GM21786 (cell line): Measurements from ENCODE around the gene FAM168A.

ENCODE experiments used
- ATAC-seq: cut with Tn5 transposase; IDR thresholded peaks from one replicate; pipeline ENCODE4 v1.9.1; 2021; ENCODE audit not compliant: unreplicated experiment

FAM168A gene

DNA sequence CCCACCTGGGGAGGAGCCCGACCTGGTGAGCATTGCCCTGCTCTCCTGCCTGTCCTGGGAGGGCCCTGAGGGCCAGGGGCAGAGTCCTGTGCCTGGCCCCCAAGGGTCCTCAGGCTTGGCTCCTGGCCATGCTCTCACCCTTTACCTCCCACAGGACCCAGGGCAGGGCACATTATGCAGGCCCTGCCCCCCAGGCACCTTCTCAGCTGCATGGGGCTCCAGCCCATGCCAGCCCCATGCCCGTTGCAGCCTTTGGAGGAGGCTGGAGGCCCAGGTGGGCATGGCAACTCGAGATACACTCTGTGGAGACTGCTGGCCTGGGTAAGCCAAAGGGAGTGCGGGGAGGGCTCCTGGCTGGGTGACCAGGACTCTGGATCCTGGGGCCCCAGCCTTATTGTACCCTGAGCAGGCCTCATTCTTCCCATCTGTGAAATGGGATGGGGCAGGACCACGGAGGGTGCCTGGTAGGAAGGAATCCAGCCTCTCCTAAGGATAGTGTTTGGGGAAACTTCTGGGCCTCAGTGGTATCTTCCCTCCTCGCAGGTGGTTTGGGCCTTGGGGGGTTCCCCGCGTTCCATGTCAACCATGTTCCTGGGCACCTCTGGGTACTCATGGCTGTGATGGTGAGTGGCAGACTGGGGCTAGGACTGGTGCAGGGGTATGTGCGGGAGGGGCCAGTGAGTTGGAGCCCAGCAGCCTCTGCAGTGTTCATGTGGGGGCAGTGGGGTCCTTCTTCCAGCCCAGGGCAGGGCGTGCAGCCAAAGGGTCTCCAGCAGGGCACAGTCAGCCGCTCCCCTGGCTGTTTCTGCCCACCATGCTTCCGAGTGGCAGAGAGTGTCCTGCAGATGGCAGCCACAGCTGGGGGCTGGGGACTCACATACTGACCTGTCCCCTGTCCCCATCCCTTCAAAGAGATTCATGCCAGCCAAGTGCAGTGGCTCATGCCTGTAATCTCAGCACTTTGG, 207.0 kb downstream of the FAM168A start:
- ATAC-seq: no peak

DNA sequence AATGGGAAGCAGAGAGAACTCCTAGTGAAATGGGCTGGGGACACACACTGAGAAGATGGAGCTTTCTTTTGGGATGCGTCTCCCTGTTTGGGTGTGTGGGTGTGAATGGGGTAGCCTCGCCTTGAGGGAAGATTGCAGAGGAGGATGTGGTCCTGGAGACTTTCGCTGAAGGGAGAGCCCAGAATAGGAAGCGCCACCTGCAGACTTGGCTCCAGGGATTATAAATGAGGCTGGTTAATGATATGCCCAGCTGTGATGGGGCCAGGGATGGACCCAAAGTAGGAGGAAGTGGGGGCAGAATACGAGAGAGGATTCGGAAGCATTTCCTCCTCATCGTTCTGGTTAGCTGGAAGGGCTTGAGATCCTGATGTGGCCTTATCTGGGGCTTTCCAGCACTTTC, 208.0 kb downstream of the FAM168A start:
- no peak for ATAC-seq

DNA sequence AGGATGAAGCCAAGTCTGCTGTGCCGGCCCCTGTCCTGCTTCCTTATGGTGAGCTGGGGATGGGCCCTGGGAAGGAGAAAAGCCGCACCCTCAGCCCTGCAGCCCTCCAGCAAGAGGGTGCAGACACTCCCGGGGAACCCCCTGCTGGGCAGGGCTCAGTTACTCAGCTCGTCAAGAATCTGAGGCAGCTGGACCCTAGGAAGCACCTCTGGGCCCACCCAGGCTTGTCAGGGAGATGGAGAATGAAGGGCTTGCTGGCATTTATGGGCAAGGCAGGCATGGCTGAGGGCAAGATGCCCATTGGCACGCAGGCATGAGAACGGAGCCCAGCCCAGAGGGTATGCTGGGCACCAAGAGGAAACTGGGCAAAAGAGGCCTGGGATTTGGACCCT, 208.8 kb downstream of the FAM168A start:
- no peak for ATAC-seq

DNA sequence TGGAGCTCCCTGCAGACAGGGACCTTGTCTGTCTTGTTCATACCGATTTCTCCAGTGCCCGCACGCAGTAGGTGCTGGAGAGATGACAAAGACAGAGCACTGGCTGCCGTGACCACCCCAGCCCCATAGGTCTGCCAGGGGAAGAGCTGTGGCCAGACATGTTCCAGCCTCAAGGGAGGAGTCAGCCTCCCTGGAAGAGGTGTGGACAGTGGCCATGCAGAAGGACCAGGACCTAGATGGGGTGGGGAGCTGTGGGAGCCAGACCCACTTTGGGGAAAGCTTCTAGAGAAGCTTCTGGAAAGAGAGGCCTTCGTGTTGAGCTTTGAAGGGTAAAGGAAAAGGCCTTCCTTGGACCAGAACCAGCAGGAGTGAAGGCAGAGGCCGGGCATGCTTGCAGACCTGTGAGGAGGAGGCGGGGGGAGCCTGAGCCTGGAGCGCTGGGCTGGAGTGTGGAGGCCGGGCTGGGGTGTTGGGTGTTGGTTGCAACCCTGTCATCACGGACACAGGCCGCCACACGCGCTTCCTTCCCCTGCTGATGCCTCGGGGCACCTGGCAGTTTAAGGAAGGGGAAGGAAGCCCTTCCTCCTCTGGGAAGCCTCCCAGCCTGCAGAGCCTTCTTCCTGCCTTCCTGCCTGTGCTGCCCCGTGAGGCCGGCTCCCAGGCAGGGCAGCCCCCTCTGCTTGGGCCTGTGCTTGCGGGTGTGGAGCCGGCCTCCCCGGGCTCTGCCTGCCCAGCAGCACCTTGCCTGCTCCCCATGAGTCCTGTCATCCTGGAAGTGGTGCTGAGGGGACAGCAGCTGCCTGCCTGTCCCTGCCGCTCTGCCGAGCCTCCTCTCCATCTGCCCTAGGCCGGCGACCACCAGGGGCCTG, 209.4 kb downstream of the FAM168A start:
- ATAC-seq: no peak

DNA sequence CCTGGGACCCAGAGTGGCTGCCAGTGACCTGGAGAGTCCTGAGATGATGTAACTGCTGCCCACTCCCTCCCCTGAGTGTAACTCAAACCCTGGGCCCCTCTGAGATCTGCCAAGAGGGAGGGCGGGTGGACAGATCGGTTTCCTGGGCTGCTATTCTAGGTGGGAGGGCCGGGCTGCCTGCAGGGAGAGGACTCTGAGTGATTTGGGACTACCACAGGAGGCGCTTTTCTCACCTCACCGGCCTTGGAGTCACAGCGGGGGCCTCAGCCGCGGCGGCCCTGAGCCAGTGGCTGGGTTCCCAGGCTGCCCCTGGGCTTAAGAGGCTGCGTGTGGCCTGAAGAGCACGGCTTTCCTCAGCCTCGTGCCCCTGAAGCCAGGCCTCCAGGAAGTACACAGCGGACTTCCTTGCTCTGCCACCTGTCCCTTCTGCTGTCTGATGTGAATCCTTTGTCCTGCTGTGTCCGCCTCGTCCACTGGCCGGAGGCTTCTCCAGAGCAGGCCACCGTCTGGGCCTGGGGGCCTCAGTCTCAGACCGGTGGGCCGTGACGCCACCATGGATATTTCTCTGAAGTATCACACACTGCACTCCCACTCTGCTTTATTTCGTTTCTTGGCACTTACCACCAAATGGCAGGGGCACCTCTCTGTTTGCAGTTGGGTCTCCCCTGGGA, 210.2 kb downstream of the FAM168A start:
- ATAC-seq: no peak

DNA sequence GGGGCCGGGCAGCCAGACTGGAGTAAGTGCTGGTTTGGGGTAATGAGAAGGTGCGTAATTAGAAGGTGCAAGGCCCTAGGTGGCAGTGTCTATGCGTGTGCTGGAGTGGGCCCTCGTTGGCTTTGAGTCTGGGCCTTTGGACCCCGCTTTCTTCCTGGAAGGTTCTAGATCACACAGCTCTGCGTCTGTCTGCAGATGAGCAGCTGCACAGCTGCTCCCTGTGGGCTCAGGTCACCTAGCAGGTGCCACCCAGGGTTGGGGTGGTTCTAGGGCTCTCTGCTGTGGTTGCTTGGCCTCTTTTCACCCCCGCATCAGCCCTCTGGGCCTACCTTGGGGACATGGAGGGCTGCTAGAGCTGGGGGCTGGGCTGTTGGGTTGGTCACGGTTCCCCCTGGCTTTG, 211.4 kb downstream of the FAM168A start:
- no peak for ATAC-seq

DNA sequence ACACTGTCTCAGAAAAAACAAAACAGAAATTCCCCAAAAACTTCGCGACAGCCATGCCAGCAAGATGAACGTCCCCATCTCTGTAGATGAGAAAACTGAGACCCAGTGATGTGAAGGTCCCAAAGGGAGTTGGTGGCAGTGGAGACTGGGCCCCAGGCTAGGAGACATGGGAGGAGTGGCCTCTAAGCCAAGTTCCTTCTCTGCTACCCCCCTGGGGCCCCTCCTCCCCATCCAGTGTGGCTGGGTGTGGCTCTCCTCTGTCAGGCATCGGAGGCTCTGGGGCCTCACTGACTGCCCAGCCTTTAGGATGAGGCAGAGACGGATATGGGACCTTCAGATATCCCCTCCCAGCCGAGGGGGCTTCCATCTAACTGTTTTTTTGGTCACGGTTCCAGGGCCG, 211.9 kb downstream of the FAM168A start:
- ATAC-seq: no peak

DNA sequence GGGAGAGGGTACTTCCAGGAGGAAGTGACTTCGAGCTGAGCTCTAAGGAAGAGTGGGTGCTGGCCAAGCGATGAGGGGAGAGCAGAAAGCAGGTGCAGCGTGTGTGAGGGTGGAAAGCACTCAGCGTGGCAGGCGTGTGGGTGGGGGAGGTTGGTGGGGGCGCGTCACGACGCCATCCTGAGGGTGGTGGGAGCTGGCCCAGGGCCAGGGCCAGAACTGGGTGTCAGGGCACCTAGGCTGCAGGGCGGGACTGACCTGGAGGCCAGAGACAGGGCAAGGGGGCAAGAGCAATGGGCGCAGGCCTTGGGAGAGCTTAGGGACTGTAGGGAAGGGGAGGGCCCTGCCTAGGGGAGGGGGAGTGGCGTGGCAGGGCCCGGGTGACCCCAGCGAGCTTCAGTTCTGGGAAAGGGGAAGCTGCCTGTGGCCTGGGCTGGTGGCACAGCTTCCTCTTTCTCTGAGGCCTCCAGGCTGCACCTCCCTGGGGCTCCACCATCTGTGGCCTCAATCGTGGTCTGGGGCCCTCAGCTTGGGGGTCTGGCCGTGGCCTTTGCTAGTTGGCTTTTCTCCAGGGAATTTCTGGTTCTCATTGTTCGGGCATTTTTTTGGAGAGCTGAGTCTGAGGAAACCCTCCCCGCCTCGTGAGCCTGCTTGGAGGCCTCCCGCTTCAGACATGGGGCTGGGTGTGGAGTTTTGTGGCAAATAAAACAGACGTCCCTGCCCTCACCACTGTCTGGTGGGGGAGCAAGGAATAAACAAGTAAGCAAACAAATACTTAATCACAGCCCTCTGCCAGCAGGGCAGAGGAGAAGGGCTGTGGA, 212.8 kb downstream of the FAM168A start:
- ATAC-seq: peak; percentile 43

DNA sequence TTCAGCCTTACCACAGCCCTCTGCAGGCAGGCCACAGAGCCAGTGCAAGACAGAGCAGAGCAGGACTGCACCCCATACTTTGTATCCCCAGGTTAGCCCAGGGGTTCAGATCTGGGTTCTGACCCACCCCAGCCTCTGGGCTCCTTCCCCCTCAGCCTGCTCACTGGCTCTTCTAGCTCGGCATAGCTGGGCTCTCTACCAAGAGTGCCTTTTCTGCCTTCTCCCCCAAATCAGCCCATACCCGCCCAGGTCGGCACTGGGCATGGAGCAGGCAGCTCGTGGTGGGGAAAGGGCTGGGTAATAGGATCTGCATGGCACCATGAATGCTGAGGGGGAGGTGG, 213.4 kb downstream of the FAM168A start:
- no peak for ATAC-seq

DNA sequence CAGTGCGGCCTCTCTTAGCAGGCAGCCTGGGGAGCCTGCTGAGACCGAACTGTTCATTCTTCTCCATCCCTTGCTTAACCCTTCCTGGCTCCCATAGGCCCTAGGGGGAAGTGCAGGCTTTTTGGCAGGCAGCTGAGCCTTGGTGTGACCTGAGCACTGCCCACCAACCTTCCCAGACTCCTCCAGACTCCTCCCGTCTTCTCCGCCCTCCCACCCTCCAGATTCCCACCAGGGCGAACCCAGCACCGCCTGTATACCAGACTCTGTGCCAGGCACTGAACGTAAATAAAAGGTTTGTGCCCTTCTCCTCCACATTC, 213.8 kb downstream of the FAM168A start:
- ATAC-seq: no peak

DNA sequence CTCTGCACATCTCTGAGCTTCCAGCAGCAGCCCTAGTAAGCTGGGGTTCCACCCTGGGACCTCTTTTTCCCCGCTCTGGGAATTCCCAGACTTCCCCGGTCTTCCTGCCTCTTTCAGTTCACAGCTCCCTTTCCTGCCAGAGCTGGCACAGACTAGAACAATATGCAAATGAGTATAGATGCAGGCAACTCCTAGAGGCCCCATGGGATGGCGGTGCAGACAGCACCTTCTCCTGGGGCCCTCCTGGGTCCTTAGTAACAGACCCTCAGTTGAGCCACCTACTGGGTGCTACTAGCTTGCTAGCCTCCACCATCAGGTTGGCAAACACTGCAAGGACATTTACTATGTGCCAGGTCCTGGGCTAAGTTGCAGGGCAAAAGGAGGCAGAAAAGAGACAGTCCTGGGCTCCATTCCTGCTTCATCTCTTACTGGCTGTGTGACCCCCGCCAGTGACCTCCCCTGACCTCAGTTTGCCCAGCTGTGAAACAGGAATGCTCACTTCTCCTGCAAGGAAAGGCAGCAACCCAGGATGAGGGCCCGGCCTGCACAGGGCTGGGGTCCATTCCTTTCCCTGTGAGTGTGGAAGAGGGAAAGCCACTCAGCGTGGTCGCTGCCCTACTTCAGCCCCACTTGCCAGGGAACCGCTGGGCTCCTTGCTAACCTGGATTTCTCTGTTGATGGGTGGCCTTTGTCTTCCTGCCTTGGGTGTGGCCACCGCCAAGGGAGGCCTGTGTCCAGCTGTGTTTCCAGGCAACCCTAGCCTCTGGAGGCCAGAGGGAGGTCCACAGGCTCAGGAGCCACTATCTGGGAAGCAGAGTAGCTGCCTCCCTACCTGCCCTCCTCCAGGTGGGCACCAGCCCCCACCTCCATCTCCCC, 214.4 kb downstream of the FAM168A start:
- no peak for ATAC-seq

DNA sequence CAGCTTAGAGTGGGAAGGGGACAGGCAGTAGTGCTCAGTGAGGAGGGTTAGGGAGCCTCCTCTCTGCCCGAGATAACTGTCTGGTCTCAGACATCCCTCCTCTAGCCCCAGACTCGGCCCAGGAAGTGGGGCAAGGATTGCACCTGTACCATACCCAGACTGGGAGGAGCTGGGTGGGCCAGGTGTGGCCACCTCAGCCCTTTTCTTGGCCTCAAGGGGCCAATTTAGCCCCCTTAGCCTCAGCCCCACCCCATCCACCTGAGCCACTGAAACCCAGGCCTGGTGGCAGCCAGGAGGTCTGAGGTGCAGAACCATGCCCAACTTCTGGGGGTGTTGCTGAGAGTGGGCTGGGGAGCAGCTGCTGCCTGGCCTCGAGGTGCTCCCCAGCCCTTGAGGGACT, 215.2 kb downstream of the FAM168A start:
- no peak for ATAC-seq

DNA sequence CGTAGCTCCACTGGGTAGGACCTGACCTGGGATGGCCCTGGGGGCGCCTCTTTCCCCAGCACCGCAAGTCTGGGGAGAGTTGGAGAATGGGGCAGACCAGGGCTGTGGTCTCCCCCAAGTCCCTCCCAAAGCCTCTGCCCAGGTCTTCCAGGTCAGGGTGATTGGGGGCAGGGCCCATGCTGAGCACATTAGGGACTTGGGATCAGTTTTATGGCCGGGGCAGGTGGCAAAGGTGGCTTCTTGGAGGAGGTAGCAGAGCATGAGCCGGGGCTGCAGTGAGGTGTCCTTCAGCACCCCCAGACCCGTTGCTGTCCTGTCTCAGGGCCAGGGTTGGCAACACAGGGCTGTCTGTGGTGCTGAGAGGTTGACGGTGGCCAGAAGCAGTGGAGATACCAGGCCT, 215.7 kb downstream of the FAM168A start:
- ATAC-seq: no peak

DNA sequence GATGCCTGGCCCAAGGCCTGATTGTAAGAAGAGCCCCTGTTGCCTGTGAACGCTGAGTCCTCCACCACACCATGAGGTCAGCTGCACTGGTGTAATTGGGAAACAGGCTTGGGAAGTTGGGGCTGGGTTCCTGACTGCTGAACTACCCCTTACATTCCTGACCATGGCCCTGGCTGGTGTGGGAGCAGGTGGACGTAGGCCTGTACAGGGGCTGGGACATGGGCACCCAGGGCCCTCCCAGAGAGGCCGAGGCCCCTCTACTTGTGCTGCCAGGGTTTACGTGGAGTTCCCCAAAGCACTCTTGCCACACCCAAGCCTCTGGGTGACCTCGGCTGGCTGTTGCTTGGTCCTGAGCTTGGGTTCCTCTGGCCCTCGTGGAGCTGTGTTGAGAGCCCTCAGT, 216.3 kb downstream of the FAM168A start:
- ATAC-seq: no peak

DNA sequence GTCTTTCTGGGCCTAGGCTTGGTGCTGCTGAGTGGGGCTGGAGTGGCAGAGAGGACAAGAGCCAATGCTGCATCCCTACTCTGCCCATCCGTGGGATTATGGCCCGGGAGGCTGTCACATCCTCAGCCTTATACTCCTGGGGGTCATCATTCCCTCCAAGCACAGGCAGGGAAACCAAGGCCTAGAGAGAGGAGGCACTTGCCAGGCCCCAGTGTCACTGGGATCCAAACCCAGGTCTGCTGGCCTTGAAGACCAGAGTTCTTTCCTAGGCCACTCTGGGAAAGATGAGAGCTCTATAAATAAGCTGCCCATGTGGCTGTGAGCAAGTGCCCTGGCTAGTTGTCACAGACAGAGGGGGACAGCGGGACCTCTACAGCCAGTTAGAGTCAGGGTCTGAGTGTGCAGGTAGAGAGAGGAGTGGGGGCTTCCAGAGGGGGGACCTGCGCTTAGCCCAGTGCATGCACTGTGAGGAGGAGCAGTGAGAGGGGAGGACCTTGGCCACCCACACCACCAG, 217.0 kb downstream of the FAM168A start:
- ATAC-seq: no peak

DNA sequence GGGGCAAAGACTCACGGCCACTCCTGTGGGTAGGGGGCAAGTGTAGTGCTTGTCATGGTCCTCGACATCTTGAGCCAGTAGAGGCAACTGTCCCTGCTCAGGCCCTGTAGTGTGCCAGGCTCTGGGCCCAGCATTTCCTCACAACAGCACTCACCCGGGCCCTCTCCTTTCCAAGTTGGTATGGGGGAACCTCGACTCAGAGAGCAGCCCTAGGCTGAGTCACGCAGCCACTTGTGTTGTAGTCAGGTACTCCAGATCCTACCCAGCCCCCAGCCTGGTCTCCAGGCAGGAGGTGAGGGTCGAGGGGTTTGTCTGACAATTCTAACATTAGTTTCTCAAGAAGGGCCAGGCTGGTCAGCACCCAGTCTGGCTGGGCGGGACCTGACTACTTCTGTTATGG, 217.6 kb downstream of the FAM168A start:
- no peak for ATAC-seq

DNA sequence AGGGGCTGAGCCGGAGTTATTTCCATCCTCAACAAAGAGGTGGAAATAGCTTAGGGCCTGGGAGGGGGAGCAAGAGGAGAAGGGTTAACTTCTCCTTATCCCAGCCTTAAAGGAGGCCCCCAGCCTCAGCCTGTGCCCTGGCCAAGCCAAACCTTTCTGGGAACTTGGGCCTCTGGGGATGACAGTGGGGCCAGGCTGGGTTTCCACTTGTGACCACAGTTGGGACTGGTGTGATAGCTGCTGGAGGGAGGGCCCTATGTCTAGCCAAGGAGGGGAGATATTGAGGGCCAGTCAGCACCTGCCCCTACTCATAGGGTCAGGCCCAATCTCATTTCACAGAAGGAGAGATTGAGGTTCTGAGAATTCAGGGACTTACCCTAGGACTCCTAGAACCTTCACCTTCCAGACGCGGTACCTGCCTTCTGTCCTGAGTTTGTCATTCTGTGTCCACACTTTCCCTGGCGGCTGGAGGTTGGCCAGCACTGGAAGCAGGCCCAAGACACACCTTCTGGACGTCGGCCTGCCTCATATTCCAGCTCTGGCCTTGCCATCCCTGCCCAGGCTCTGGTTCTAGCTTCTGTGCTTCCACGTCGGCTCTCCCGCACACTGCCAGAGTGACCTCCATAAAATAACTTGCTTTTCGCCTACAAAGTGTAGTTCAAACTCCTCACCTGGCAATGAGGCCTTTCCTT, 218.6 kb downstream of the FAM168A start:
- no peak for ATAC-seq

DNA sequence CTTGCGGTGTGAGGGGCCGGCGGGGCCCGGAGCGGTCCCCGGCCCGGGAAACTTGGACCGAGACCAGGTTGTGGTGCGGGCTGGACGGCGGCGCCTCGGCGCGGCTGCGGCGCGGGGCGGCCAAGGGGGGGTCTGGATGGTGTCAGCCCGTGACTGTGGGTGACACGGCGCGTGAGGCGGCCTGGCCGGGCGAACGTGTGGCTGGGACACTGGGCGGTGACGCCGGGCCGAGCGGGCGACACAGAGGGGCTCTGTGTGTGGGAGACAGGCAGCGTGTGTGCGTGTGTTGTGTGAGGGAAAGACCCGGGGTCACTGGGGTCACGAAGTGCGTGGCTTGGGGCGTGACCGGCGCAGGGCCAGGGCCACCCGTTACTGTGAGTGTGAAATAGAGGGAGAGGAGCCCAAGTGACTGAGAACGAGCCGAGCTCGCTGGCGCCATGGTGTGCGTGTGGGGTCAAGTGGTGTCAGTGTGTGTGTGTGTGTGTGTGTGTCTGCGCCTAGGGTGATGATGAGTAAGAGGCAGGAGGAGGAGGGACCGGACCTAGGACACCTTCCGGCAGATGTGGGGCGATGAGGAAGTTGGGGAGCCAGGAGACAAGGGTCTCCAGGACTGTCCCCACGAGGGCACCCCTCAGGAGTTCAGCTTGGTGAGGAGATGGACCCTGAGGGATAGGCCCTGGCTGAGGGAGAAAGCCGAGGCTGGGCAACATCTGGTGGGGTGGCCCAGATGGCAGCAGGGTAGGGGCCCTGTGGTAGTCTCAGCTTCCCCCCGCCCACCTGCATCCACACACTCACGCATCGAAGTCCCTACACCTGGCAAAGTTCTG, 220.9 kb downstream of the FAM168A start:
- no peak for ATAC-seq
